ENCODE measurements around the gene HSFX3. TPM values are rescaled to one million over a fixed set of nuclear protein-coding genes. Genes with fewer than 3 reads are reported as not detected.

Gene HSFX3
- total RNA-seq, 1 donor from 2014 or later, result not detected

GRCh38 chrX:149512225-149512885, 37.4 kb downstream of the HSFX3 start:
- no peaks in the 10 kb centered on the region for H3K27me3 Mint-ChIP-seq (ENCODE audit: low read depth, unreplicated experiment)
- FAIRE-seq, result no peak
- no peak overlapping the region for H3K27ac Mint-ChIP-seq (ENCODE audit: unreplicated experiment)
- no peak overlapping the region for H3K4me3 Mint-ChIP-seq (ENCODE audit: unreplicated experiment)
- Histone ChIP-seq H3K36me3 (ENCODE audit: insufficient read depth, low read length) (no peaks in the 10 kb centered on the region), H3K27me3 (ENCODE audit: insufficient read depth, low read length) (no peaks in the 10 kb centered on the region), H2AFZ (ENCODE audit: low read depth, low read length) (no peak overlapping the region), H3K4me3 (ENCODE audit: insufficient read depth, low read depth, low read length) (no peak overlapping the region), H3K9me3 (ENCODE audit: insufficient read depth, low read depth, low read length) (no peaks in the 10 kb centered on the region), H3K27ac (ENCODE audit: low read depth, low read length) (no peak overlapping the region), H3K4me2 (ENCODE audit: low read length) (no peak overlapping the region), H3K79me2 (ENCODE audit: insufficient read depth, low read length) (no peaks in the 10 kb centered on the region), H3K9ac (ENCODE audit: low read length) (no peak overlapping the region), H3K4me1 (ENCODE audit: insufficient read depth, low read length) (peaks cover 14% of the 10 kb centered on the region), H4K20me1 (ENCODE audit: insufficient read depth, low read length) (no peaks in the 10 kb centered on the region)
- peaks cover 3% of the 10 kb centered on the region for H3K4me1 Mint-ChIP-seq (ENCODE audit: low read depth, unreplicated experiment)
- DNase-seq (ENCODE audit: low read depth), result no peak
- H3K9me3 Mint-ChIP-seq (ENCODE audit: unreplicated experiment), result no peaks in the 10 kb centered on the region
- H3K36me3 Mint-ChIP-seq (ENCODE audit: low read depth, unreplicated experiment), result no peaks in the 10 kb centered on the region
- TF ChIP-seq EZH2 (IDR thresholded peaks at IDR 0.05; ENCODE audit: insufficient read depth, low read length) (no peak), CTCF (IDR thresholded peaks at IDR 0.05; ENCODE audit: insufficient read depth, low read depth, low read length) (peak; percentile 39)

- Histone ChIP-seq H3K79me2 (ENCODE audit: insufficient read depth, low read length) (no peaks in the 10 kb centered on the region), H3K9ac (ENCODE audit: low read length) (no peak overlapping the region), H4K20me1 (ENCODE audit: insufficient read depth, low read length) (no peaks in the 10 kb centered on the region), H3K27me3 (ENCODE audit: insufficient read depth, low read length) (no peaks in the 10 kb centered on the region), H3K4me3 (ENCODE audit: insufficient read depth, low read depth, low read length) (no peak overlapping the region), H3K27ac (ENCODE audit: low read depth, low read length) (no peak overlapping the region), H3K4me2 (ENCODE audit: low read length) (peak overlapping the region; percentile 1), H3K9me3 (ENCODE audit: insufficient read depth, low read depth, low read length) (no peaks in the 10 kb centered on the region), H3K36me3 (ENCODE audit: insufficient read depth, low read length) (no peaks in the 10 kb centered on the region), H3K4me1 (ENCODE audit: insufficient read depth, low read length) (peaks cover 14% of the 10 kb centered on the region), H2AFZ (ENCODE audit: low read depth, low read length) (no peak overlapping the region)
- H3K9me3 Mint-ChIP-seq (ENCODE audit: unreplicated experiment), result no peaks in the 10 kb centered on the region
- TF ChIP-seq EZH2 (IDR thresholded peaks at IDR 0.05; ENCODE audit: insufficient read depth, low read length) (no peak), CTCF (IDR thresholded peaks at IDR 0.05; ENCODE audit: insufficient read depth, low read depth, low read length) (no peak)
- H3K27me3 Mint-ChIP-seq (ENCODE audit: low read depth, unreplicated experiment), result no peaks in the 10 kb centered on the region
- H3K4me1 Mint-ChIP-seq (ENCODE audit: low read depth, unreplicated experiment), result peaks cover 3% of the 10 kb centered on the region
- H3K36me3 Mint-ChIP-seq (ENCODE audit: low read depth, unreplicated experiment), result no peaks in the 10 kb centered on the region
- FAIRE-seq (no peak), DNase-seq (ENCODE audit: low read depth) (peak; percentile 62)
- no peak overlapping the region for H3K27ac Mint-ChIP-seq (ENCODE audit: unreplicated experiment)
- H3K4me3 Mint-ChIP-seq (ENCODE audit: unreplicated experiment), result no peak overlapping the region
Measured at GRCh38 chrX:149511081-149511480, 38.6 kb downstream of the HSFX3 start.

GRCh38 chrX:149510386-149510785, 39.3 kb downstream of the HSFX3 start:
- TF ChIP-seq CTCF (IDR thresholded peaks at IDR 0.05; ENCODE audit: insufficient read depth, low read depth, low read length), result no peak
- TF ChIP-seq EZH2 (IDR thresholded peaks at IDR 0.05; ENCODE audit: insufficient read depth, low read length), result no peak
- Histone ChIP-seq H3K27ac (ENCODE audit: low read depth, low read length) (no peak overlapping the region), H3K9ac (ENCODE audit: low read length) (no peak overlapping the region), H3K79me2 (ENCODE audit: insufficient read depth, low read length) (no peaks in the 10 kb centered on the region), H3K9me3 (ENCODE audit: insufficient read depth, low read depth, low read length) (no peaks in the 10 kb centered on the region), H3K27me3 (ENCODE audit: insufficient read depth, low read length) (no peaks in the 10 kb centered on the region), H4K20me1 (ENCODE audit: insufficient read depth, low read length) (no peaks in the 10 kb centered on the region), H3K36me3 (ENCODE audit: insufficient read depth, low read length) (no peaks in the 10 kb centered on the region), H3K4me1 (ENCODE audit: insufficient read depth, low read length) (peaks cover 14% of the 10 kb centered on the region), H3K4me3 (ENCODE audit: insufficient read depth, low read depth, low read length) (no peak overlapping the region), H2AFZ (ENCODE audit: low read depth, low read length) (no peak overlapping the region), H3K4me2 (ENCODE audit: low read length) (peak overlapping the region; percentile 1)
- Mint-ChIP-seq H3K27me3 (ENCODE audit: low read depth, unreplicated experiment) (no peaks in the 10 kb centered on the region), H3K9me3 (ENCODE audit: unreplicated experiment) (no peaks in the 10 kb centered on the region), H3K4me3 (ENCODE audit: unreplicated experiment) (no peak overlapping the region), H3K36me3 (ENCODE audit: low read depth, unreplicated experiment) (no peaks in the 10 kb centered on the region), H3K27ac (ENCODE audit: unreplicated experiment) (peak overlapping the region; percentile 41), H3K4me1 (ENCODE audit: low read depth, unreplicated experiment) (peaks cover 3% of the 10 kb centered on the region)
- DNase-seq (ENCODE audit: low read depth) (no peak), FAIRE-seq (peak; percentile 54)

All from astrocyte (in vitro differentiated cells and primary cell).